A673 (cell line): ENCODE data around the gene CNPY3.

Experiments used
- EZH2 ChIP-seq: fragments of 200-600 bp; sonication (generic); IDR thresholded peaks from 2 replicates; pipeline ENCODE4 v1.6.1; 2017; ENCODE audit warnings: borderline replicate concordance, low read depth, mild to moderate bottlenecking, mixed read lengths, antibody characterized with exemption, low read length; ENCODE audit not compliant: poor library complexity, severe bottlenecking
- TF ChIP-seq, protein P1 (sequence below): fragments of 300-800, 200-600 bp; sonication (generic); conservative IDR thresholded peaks from 2 replicates; pipeline ENCODE4 v1.5.1; 2017; ENCODE audit warnings: low read depth, mild to moderate bottlenecking, antibody characterized with exemption, low read length, moderate library complexity, mixed read lengths

DNA sequence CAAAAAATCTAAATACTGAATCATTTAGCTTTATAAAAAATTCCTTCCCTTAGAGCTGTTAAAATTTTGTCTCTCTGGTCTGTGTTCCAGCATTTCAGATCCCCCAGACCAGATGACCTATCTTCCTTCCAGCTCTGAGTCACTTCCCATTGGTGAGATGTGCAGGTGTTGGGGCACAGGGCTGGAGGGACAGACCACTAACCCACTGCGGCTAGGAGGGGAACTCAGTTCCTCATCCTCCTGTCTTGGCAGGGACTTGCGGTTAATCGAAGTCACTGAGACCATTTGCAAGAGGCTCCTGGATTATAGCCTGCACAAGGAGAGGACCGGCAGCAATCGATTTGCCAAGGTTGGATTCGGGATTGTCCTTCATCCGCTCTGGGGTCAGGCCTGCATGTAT is 6.0 kb downstream of the CNPY3 start:
- TF ChIP-seq, protein P1, sequence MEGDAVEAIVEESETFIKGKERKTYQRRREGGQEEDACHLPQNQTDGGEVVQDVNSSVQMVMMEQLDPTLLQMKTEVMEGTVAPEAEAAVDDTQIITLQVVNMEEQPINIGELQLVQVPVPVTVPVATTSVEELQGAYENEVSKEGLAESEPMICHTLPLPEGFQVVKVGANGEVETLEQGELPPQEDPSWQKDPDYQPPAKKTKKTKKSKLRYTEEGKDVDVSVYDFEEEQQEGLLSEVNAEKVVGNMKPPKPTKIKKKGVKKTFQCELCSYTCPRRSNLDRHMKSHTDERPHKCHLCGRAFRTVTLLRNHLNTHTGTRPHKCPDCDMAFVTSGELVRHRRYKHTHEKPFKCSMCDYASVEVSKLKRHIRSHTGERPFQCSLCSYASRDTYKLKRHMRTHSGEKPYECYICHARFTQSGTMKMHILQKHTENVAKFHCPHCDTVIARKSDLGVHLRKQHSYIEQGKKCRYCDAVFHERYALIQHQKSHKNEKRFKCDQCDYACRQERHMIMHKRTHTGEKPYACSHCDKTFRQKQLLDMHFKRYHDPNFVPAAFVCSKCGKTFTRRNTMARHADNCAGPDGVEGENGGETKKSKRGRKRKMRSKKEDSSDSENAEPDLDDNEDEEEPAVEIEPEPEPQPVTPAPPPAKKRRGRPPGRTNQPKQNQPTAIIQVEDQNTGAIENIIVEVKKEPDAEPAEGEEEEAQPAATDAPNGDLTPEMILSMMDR: no peak
- no peak for TF ChIP-seq EZH2
